Naive thymus-derived CD4-positive, alpha-beta T cell (primary cell): ENCODE measurements around the gene CAND2. TPM values are rescaled to one million over a fixed set of nuclear protein-coding genes. Genes with fewer than 3 reads are reported as not detected.

Experiments used
- ATAC-seq: fragments of 150-1000 bp; cut with Tn5 transposase; 2 replicates; pipeline ENCODE4 v1.10.0; 2021; ENCODE audit warnings: mild to moderate bottlenecking, moderate library complexity
- CTCF ChIA-PET: fragments of 350-600 bp; sonication (Branson Sonifier 250); formaldehyde crosslinking; loops from one replicate; lab custom pipeline; 2021; ENCODE audit warnings: antibody characterized with exemption; lab: Charles Lee
- POLR2A ChIA-PET: fragments of 350-600 bp; sonication (Branson Sonifier 250); formaldehyde crosslinking; loops from one replicate; lab custom pipeline; 2021; ENCODE audit warnings: antibody characterized with exemption, inconsistent platforms; lab: Charles Lee
- DNase-seq, 9 donors: peaks; one replicate each; pipeline versions ENCODE4 v3.0.0 to v3.0.0-alpha.2; 2020 to 2022; ENCODE audit warnings: mixed read lengths in 1 of 9
- H3K27ac ChIP-seq: one replicate; pipeline ENCODE4 v1.7.0; 2013; ENCODE audit warnings: mild to moderate bottlenecking, low read depth, low read length, moderate library complexity
- H3K27me3 ChIP-seq, 2 donors: one replicate each; pipeline ENCODE4 v1.7.0; 2013; ENCODE audit warnings: low read length in 2 of 2, mild to moderate bottlenecking in 2 of 2, moderate library complexity in 2 of 2; ENCODE audit not compliant: control insufficient read depth in 2 of 2, insufficient read depth in 2 of 2
- H3K36me3 ChIP-seq, 3 experiments: 1 replicate in 2 of 3; 2 replicates in 1 of 3; pipeline ENCODE4 v1.7.0; 2013; ENCODE audit warnings: low read length in 3 of 3, mild to moderate bottlenecking in 3 of 3, moderate library complexity in 1 of 3; ENCODE audit not compliant: insufficient read depth in 3 of 3, control insufficient read depth in 2 of 3
- H3K4me1 ChIP-seq, 2 donors: one replicate each; pipeline ENCODE4 v1.7.0; 2013; ENCODE audit warnings: low read length in 2 of 2, mild to moderate bottlenecking in 2 of 2, moderate library complexity in 1 of 2; ENCODE audit not compliant: control insufficient read depth in 2 of 2, insufficient read depth in 2 of 2
- H3K4me3 ChIP-seq: 2 replicates; pipeline ENCODE4 v1.7.0; 2013; ENCODE audit warnings: mild to moderate bottlenecking, low read length
- H3K9me3 ChIP-seq, 3 experiments: 1 replicate in 2 of 3; 2 replicates in 1 of 3; pipeline ENCODE4 v1.7.0; 2013; ENCODE audit warnings: low read length in 3 of 3; ENCODE audit not compliant: control insufficient read depth in 2 of 3
- H3K27ac Mint-ChIP-seq, 9 donors: one replicate each; pipeline ENCODE4 v1.8.0; 2020 to 2022; ENCODE audit warnings: mixed read lengths in 9 of 9, mild to moderate bottlenecking in 8 of 9, moderate library complexity in 5 of 9, inconsistent platforms in 2 of 9
- H3K27me3 Mint-ChIP-seq, 5 donors: one replicate each; pipeline ENCODE4 v1.8.0; 2021 to 2022; ENCODE audit warnings: mixed read lengths in 5 of 5, mild to moderate bottlenecking in 1 of 5
- H3K36me3 Mint-ChIP-seq, 5 donors: one replicate each; pipeline ENCODE4 v1.8.0; 2020 to 2022; ENCODE audit warnings: mixed read lengths in 5 of 5, mild to moderate bottlenecking in 3 of 5, inconsistent platforms in 1 of 5
- H3K4me1 Mint-ChIP-seq, 7 donors: one replicate each; pipeline ENCODE4 v1.8.0; 2020 to 2022; ENCODE audit warnings: mixed read lengths in 7 of 7, mild to moderate bottlenecking in 3 of 7, inconsistent platforms in 1 of 7
- H3K4me3 Mint-ChIP-seq, 10 donors: one replicate each; pipeline ENCODE4 v1.8.0; 2020 to 2022; ENCODE audit warnings: mild to moderate bottlenecking in 10 of 10, mixed read lengths in 10 of 10, moderate library complexity in 6 of 10, inconsistent platforms in 2 of 10
- H3K9me3 Mint-ChIP-seq, 11 donors: one replicate each; pipeline ENCODE4 v1.8.0; 2020 to 2022; ENCODE audit warnings: mixed read lengths in 11 of 11, mild to moderate bottlenecking in 4 of 11, inconsistent platforms in 1 of 11, moderate library complexity in 1 of 11
- intact Hi-C, 2 donors: fragments of 100-400 bp; cut with micrococcal nuclease; formaldehyde crosslinking; loops; one replicate each; pipeline ENCODE4 v1.15.1; 2023
- polyA plus RNA-seq, 2 donors: library from polyadenylated mRNA; unstranded; fragments of 300-500 nt; fragmentation: Illumina TruSeq; gene quantifications; one replicate each; pipeline ENCODE4 v1.2.3, GENCODE V29; 2021
- total RNA-seq, 6 experiments: library from RNA in 5 of 6; stranded (reverse) in 5 of 6; gene quantifications; 1 replicate in 5 of 6; 2 replicates in 1 of 6; pipeline ENCODE4 v1.2.3 and lab custom pipeline; 2021 to 2026

The CAND2 gene
- total RNA-seq: 1 to 10 TPM in 4 of 5 experiments, under 1 TPM in 1; 0.15 to 8.2 (median 4.3) TPM
- 1 to 10 TPM; 3.4 to 5.5 TPM for polyA plus RNA-seq
- total RNA-seq (lab: John Stamatoyannopoulos, UW): 7.0 reads per million, percentile 29 among the genes with 10 or more reads in this experiment

- H3K4me1 ChIP-seq: peaks cover 0 to 5% of the 10 kb centered on the region in 2 donors
- H3K27me3 ChIP-seq: no peaks in the 10 kb centered on the region
- no peaks in the 10 kb centered on the region for H3K36me3 Mint-ChIP-seq
- H3K27me3 Mint-ChIP-seq: peaks cover 0 to 33% (median 6%) of the 10 kb centered on the region in 5 donors
- no peaks in the 10 kb centered on the region for H3K36me3 ChIP-seq
- ATAC-seq (peak; percentile 82), DNase-seq (peak; percentile 22 to 58 (median 40))
- H3K9me3 Mint-ChIP-seq: no peaks in the 10 kb centered on the region
- CTCF ChIA-PET: interaction anchor here (0.7 to 2.7 kb wide), 6 partner anchors 10 to 201 kb away, joined by 3 to 11 read pairs (median 3); partner anchors contain the start of gene RPL32
- H3K27ac Mint-ChIP-seq: peak within 1 kb of the TSS in 8 of 9 donors; percentile 76 to 97 (median 82)
- H3K4me3 Mint-ChIP-seq: peak within 1 kb of the TSS; percentile 74 to 95 (median 89)
- H3K4me1 Mint-ChIP-seq: peaks cover 0 to 28% (median 11%) of the 10 kb centered on the region in 7 donors
- intact Hi-C loops: loop anchor here in 1 of 2 donors (1.0 to 5.0 kb wide), 3 partner anchors 14 to 134 kb away; partner anchors contain the start of genes RAF1 and RPL32
- H3K4me3 ChIP-seq: peak within 1 kb of the TSS; percentile 66
- peak within 1 kb of the TSS; percentile 55 for H3K27ac ChIP-seq
- no peaks in the 10 kb centered on the region for H3K9me3 ChIP-seq
- POLR2A ChIA-PET: interaction anchor here (0.6 to 3.4 kb wide), 3 partner anchors 13 to 342 kb away, joined by 3 to 26 read pairs (median 15); partner anchors contain the start of gene RPL32
These were observed at the start of gene CAND2 for GRCh38 chr3:12796171-12797123. TSS of gene CAND2 (plus strand) at chr3:12796680. CDS start at chr3:12796721, 41 bp downstream.

GRCh38 chr3:12748477-12748876 is 48.0 kb upstream of the CAND2 start:
- no peaks in the 10 kb centered on the region for H3K9me3 ChIP-seq
- no peak for DNase-seq
- ChIA-PET POLR2A (no interaction called here), CTCF (no interaction called here)
- Mint-ChIP-seq H3K4me3 (no peak overlapping the region), H3K27ac (no peak overlapping the region), H3K9me3 (no peaks in the 10 kb centered on the region), H3K27me3 (peaks cover 0 to 20% (median 5%) of the 10 kb centered on the region in 5 donors), H3K4me1 (peaks cover 0 to 7% (median 0%) of the 10 kb centered on the region in 7 donors), H3K36me3 (no peaks in the 10 kb centered on the region)
- no peaks in the 10 kb centered on the region for H3K27me3 ChIP-seq
- intact Hi-C loops: no loop called here
- H3K36me3 ChIP-seq: no peaks in the 10 kb centered on the region
- H3K4me3 ChIP-seq: no peak overlapping the region
- ATAC-seq: no peak
- no peaks in the 10 kb centered on the region for H3K4me1 ChIP-seq
- no peak overlapping the region for H3K27ac ChIP-seq

GRCh38 chr3:12750223-12750622 is 46.3 kb upstream of the CAND2 start:
- no peak overlapping the region for H3K4me3 ChIP-seq
- ChIA-PET CTCF (no interaction called here), POLR2A (no interaction called here)
- ATAC-seq: no peak
- no peaks in the 10 kb centered on the region for H3K4me1 ChIP-seq
- no peaks in the 10 kb centered on the region for H3K36me3 ChIP-seq
- H3K36me3 Mint-ChIP-seq: no peaks in the 10 kb centered on the region
- H3K4me3 Mint-ChIP-seq: no peak overlapping the region
- peaks cover 0 to 16% (median 0%) of the 10 kb centered on the region in 5 donors for H3K27me3 Mint-ChIP-seq
- intact Hi-C loops: no loop called here
- no peak for DNase-seq
- no peaks in the 10 kb centered on the region for H3K9me3 Mint-ChIP-seq
- H3K9me3 ChIP-seq: no peaks in the 10 kb centered on the region
- H3K27ac ChIP-seq: no peak overlapping the region
- no peaks in the 10 kb centered on the region for H3K27me3 ChIP-seq
- H3K27ac Mint-ChIP-seq: no peak overlapping the region
- peaks cover 0 to 7% (median 0%) of the 10 kb centered on the region in 7 donors for H3K4me1 Mint-ChIP-seq

GRCh38 chr3:12750658-12751071 is 45.8 kb upstream of the CAND2 start:
- Histone ChIP-seq H3K9me3 (no peaks in the 10 kb centered on the region), H3K4me1 (no peaks in the 10 kb centered on the region), H3K27ac (no peak overlapping the region), H3K4me3 (no peak overlapping the region), H3K36me3 (no peaks in the 10 kb centered on the region), H3K27me3 (no peaks in the 10 kb centered on the region)
- intact Hi-C loops: no loop called here
- Mint-ChIP-seq H3K36me3 (no peaks in the 10 kb centered on the region), H3K27ac (no peak overlapping the region), H3K4me1 (peaks cover 0 to 8% (median 0%) of the 10 kb centered on the region in 7 donors), H3K27me3 (peaks cover 0 to 16% (median 2%) of the 10 kb centered on the region in 5 donors), H3K9me3 (no peaks in the 10 kb centered on the region), H3K4me3 (no peak overlapping the region)
- DNase-seq (peak in 1 of 9 donors; percentile 28), ATAC-seq (no peak)
- ChIA-PET CTCF (no interaction called here), POLR2A (no interaction called here)

GRCh38 chr3:12751571-12751970 is 44.9 kb upstream of the CAND2 start:
- H3K4me1 ChIP-seq: no peaks in the 10 kb centered on the region
- no peak overlapping the region for H3K27ac Mint-ChIP-seq
- H3K36me3 ChIP-seq: no peaks in the 10 kb centered on the region
- no peak for ATAC-seq
- no peak overlapping the region for H3K27ac ChIP-seq
- POLR2A ChIA-PET: no interaction called here
- H3K4me3 Mint-ChIP-seq: no peak overlapping the region
- H3K9me3 Mint-ChIP-seq: no peaks in the 10 kb centered on the region
- H3K36me3 Mint-ChIP-seq: no peaks in the 10 kb centered on the region
- no peak overlapping the region for H3K4me3 ChIP-seq
- H3K4me1 Mint-ChIP-seq: peaks cover 0 to 10% (median 0%) of the 10 kb centered on the region in 7 donors
- intact Hi-C loops: no loop called here
- no peaks in the 10 kb centered on the region for H3K27me3 ChIP-seq
- no peaks in the 10 kb centered on the region for H3K9me3 ChIP-seq
- no peak for DNase-seq
- H3K27me3 Mint-ChIP-seq: peaks cover 0 to 12% (median 5%) of the 10 kb centered on the region in 5 donors
- CTCF ChIA-PET: no interaction called here

GRCh38 chr3:12752102-12752501 is 44.4 kb upstream of the CAND2 start:
- Mint-ChIP-seq H3K9me3 (no peaks in the 10 kb centered on the region), H3K27me3 (peaks cover 0 to 14% (median 4%) of the 10 kb centered on the region in 5 donors), H3K36me3 (no peaks in the 10 kb centered on the region), H3K27ac (no peak overlapping the region), H3K4me3 (no peak overlapping the region), H3K4me1 (peaks cover 0 to 10% (median 0%) of the 10 kb centered on the region in 7 donors)
- no peaks in the 10 kb centered on the region for H3K9me3 ChIP-seq
- no peak overlapping the region for H3K27ac ChIP-seq
- no peak overlapping the region for H3K4me3 ChIP-seq
- H3K4me1 ChIP-seq: no peaks in the 10 kb centered on the region
- CTCF ChIA-PET: no interaction called here
- no peak for DNase-seq
- ATAC-seq: no peak
- H3K27me3 ChIP-seq: no peaks in the 10 kb centered on the region
- POLR2A ChIA-PET: no interaction called here
- H3K36me3 ChIP-seq: no peaks in the 10 kb centered on the region
- intact Hi-C loops: no loop called here
